ENCODE results near the gene SLC48A1.
"Not testable (repeated sequence)": the region's sequence is repeated elsewhere in the genome, so short reads cannot be mapped to it uniquely, and the experiment has no call there.

The SLC48A1 gene

DNA sequence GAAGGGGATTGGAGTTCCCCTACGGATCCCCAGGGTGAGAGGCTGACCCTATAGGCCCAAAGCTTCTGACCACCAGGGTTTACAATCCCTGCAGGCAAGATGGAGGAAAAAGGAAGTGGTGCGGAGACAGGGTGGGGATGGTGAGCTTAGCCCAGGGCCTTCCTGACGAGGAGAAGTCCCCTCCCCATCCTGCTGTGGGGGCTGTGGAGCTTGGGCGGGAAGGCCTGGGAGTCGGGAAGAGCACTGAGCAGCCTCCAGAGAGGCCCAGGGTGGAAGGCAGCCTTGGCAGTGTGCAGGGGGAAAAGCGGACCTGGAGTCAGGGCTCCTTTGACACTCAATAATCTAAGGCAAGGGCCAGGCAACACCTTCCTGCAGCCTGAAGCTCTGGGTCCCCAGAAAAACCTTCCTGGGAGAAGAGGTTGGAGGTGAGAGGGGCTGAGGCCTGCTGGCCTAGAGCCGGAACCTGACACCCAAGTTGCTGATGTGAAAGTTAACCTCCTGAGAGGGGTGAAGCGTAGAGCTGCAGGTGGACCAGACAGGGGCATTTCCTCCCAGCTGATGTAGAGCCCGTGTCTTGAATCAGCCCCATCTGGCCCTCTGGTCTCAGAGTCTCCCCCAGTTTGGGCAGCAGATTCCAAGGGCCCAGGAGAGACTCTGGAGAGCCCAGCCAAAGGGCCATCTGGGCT is 40.6 kb downstream of the SLC48A1 start:
- peak; percentile 74 for DNase-seq

DNA sequence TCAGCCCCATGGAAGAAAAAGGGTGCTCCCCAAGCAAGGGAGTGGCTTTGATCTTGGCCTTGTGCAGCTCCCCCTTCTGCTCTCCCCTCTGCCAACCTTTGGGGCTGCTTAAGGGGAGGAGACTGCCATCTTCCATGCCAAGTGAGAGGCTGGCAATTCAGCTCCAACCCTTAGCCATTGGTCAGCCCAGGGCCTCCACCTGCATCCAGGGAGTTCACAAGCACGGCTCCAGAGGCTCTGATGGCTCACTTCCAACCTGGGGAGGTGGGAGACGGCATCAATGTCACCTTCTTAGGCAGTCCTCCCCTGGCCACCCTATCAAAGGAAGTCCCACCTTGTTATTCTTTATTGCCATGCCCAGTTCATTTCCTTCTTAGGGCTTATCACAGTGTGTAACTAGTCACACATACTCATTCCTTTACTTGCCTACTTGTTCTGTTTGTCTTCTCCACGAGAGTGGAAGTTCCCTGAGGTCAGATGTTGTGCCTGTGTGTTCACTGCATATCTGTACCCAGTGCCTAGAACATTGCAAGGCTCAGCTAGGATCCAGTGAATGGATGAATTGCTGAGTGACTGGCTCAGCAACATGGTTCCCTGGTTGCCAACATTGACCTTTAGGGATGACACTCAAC is 41.6 kb downstream of the SLC48A1 start:
- DNase-seq: no peak

DNA sequence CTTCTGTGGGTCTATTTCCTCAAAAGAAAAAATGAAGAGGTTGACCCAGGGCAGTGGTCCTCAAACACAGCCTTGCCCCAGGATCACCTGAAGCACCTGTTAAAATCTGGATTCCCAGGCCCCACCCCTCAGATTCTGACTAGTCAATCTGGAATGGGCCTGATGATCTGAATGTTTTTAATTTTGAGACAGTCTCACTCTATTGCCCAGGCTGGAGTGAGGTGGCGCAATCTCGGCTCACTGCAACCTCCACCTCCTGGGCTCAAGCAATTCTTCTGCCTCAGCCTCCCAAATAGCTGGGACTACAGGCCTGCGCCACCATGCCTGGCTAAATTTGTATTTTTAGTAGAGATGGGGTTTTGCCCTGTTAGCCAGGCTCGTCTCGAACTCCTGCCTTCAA is 42.4 kb downstream of the SLC48A1 start:
- not testable (repeated sequence) for DNase-seq

DNA sequence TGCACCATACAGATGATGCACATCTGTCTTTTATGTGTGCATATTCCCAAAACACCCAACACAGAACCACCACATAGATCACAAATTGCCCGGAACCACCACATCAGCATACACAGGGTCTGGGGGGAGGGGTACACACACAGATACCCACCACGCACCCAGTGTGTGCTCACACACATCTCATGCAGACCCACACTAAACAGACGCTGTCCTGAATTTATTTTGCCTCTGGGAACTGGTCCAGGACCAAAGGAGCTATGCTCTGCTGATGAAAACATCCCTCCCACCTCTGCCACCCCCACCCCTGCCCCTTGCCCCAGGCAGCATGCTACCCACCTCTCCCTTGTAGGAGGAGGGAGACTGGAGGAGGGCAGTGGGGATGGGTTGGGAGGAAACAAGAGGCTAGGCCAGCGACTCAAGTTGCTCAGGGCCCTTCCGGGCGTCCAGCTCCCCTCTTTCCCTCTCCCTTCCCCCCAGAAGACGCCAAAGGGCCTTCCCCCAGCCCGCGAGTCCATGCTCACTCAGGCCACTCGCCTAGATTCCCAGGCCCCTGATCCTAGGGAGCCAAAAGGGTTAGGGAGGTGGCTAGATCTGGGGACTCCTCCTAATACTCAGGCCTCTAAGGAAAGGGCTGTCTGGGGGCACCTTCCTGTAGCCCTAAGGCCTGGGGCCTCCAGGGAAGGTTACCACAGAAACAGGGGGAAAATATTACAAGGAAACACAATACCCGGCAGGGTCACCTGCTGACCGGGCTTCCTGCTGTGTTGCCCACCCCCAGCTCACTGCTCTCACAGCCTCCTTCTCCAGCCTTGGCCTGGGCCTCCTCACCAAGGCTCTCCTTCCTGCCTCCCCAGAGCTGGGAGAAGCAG is 43.6 kb downstream of the SLC48A1 start:
- no peak for DNase-seq

DNA sequence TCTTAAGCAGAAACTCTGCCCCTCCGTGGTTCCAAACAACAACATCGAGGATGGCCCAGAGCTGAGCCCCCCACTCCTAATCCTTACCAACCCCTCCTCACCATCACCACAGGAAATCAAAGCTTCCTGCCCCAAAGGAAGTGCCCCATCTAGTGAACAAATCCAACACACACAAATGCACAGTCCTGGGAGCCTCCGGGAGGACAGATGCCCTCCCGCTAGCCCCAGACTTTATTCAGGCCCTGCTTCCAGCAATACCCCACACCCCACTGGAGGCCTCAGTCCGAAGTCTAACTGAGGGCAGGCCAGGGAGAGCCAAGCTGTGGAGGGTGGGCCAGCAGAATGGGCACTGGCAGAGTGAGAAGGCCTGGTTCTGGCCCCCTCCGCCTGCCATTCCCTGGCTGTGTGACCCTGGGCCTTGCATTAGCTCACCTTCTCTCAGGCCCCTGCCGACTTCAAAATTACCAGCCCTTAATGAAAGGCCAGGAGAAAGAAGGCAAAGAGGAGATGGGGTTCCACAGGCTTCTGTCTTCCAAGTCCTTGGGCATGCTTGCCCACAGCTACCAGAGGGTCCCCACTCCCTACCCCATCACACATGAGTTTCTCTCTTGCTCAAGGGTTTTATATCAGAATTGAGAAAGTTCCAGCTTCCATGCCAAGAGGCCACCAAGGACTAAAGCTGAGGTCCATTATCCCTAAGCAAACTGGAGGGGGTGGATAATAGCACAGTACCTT is 44.4 kb downstream of the SLC48A1 start:
- peak; percentile 47 for DNase-seq

DNA sequence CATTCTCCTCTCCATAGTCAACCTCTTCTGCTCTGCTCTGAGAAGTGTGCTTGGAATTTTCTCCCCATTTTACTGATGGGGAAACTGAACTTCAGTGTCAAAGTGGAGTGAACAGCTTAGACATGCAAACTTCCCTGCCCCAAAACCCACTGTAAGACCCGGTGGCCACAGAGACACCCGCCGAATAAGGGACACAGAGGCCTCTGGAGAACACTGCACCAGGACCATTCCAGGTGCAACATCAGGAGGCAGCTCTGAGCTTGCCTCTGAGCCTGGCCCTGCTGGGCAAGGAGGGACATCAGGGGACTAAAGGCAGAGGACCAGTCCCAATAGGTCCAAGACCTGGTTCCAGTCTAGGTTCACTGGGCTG is 45.0 kb downstream of the SLC48A1 start:
- DNase-seq: no peak

DNA sequence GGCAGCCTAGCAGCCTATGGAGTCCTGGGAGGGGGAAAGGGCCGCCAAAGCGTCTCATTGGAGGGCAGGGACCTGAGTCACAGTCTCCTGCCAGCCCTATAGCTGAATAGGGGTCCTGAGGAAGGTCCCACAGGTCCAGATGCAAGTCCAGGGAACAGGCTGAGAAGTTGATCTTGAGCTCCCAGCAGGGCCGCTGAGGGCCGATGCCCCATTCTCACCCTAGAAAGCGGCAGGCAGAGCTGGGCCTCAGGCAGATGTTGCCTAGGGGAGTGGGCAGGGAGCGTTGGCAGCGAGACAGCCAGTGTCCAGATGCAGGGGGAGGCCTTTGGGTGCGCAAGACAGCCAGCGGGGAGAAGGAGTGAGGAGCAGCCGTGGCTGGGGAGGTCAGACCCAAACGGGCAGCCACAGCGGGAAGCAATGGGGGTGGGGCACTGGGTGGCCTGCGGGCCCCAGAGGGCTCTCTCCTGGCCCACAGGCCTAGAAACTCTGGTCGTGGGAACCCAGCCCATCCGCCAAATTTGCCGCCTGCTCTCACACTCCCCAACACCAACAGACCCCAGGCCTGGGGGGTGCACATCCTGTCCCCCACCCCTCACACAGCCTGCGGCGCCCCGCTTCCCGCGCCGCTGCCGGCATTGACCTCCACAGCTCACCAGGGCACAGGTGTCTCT is 45.6 kb downstream of the SLC48A1 start:
- no peak for DNase-seq

DNA sequence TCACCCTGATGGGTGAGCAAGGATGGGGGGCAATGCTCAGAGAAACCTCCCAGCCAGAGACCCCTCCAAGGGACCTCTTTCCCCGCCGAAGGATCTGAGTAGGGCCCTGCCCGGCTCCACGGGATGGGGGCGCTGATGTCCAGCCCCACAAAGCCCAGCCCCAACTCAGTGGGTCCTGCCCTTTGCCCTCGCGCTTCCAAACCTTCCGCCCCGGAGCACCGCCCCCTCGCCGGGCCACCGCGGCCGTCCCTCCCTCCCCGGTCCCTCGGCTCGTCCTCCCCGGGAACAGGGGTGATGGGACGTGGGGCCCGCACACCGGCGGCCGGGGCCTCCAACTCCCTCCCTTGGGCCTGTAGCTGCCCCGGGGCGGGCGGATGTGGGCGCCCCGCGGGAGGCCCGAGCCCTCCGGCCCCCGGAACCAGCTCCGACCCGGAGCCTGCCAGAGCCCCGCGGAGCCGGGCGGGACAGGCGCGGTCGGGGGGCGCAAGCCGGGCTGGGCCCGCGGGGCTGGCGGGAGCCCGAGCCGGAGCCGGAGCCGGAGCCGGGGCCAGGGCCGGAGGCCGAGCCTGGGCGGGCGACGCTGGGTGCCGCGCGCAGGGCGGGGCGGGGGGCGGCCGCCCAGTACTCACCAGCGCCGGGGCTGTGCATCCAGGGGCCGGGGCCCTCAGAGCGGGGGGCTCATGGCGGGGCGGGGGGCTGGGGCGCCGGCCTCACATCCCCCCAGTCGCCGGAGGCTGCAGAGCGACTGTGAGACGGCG is 46.3 kb downstream of the SLC48A1 start:
- no peak for DNase-seq

DNA sequence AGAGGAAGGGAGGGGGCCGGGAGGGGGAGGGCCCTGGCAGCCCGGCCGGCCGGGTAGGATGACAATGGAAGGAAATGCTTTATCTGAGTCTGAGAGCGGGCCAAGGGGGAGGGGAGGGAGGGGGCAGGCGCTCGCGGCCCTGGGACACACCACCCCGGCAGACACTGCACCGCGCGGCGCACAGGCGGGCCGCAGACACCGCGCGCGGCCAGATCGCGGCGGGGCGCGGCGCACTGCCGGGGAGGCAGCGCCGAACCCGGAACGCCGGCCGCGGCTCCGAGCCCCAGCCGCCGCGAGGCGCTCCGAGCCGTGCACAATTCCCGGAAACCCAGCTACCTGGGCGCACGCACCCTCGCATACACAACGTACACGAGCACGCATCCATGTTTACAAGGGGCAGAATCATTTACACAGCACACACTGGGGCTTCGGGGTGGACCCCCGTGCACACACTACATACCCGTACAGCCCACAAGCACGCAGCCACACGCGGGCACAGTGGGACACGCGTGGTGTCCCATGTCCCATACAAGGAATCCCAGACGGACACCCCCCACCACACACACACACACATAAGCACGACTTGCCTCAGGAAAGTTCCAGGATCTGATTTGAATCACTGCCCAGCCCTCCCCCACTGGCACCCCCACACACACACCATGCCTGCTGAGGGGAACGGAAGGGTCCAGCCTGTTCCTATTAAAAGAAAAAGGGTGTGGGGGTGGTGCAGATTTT is 47.0 kb downstream of the SLC48A1 start, which contains the start of gene HDAC7:
Gene HDAC7 (minus strand): TSS at position 8 of the 735 bp plus-strand sequence. CDS start 118 bp downstream, outside the sequence.
- peak; percentile 69 for DNase-seq

DNA sequence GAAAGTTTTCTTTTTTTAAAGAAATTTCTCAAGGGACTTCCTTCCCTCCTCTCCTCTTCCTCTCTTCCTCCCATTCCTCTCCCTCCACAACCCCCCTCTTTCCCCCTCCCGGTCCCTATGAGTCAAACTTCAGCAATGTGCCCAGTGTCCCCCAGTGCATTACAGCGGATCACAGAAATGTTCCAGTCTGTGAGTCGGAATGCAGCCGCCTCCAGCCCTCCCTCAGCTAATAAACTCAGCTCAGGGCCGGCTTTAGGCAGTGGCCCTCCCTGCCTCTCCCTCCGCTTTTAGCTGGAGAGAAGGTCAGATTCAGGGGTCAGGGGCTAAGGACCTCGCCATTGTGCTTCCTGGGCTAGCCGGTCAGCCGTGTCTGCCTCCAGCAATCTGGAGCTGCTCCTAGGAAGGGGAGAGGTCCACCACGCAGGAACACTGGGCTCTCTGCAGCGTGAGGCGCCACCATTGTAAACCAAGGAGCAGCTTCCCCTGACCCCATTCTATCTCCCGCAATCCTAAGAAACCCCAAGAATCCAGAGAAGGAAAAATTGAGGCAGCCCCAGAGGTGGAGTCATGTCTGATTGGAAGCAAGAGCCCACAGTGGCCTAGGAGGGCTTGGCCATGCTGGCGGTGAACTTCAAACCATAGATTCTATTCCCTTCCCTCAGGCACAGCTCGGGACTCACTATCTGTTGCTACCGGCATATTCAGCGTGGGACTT is 47.8 kb downstream of the SLC48A1 start:
- no peak for DNase-seq

DNA sequence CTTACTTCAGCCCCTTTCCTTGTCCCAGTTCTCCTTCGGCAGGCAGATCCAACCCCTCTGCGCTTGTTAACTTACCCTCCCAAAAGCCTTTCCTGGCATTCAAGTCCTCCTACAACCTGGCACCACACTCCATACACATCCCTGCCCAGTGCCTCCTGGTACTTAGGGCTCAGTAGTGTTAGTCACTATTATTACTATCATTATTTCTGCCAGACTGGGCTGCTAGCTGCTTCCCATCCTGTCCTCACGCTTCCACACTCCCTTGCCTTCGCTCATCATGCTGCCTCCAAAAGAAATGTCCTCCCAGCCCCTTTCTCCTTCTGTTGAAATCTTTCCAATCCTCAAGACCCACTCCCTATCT is 48.3 kb downstream of the SLC48A1 start:
- no peak for DNase-seq

DNA sequence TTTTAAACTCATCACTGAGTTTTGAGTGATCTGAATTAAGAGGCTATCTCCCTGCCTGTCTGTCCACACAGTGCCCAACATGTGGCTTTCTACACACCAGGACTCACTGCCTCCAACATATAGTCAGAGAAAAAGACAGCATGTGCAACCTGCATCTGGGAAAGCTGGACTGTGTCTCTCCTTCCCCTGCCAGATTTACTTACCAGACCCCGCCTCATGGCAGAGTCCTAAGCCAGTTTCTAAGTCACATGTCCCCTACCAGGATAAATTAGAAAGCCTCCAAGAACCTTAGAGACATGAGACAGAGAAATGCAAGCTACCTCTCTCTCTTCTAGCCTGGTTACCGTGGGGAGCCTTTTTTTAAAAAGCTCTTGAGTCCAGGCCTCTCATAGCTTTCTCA is 49.4 kb downstream of the SLC48A1 start:
- no peak for DNase-seq

DNA sequence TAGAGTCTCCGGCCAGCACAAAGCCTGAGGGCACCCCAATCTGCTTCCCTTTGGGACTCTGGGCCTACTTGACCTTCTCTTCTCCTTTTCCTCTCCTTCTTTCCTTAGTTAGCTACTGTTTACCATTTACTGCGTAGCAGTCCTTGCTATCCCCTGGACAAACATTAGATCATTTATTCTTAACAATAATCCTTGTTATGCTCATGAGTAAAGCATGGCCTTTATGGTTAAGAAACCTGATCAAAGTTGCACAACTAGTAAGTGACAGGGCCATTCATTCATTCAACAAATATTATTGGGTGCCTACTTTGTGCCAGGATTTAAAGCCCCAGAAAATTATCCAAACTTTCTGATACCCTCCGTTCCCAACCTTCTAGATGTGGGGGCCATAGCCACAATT is 49.8 kb downstream of the SLC48A1 start:
- no peak for DNase-seq

DNA sequence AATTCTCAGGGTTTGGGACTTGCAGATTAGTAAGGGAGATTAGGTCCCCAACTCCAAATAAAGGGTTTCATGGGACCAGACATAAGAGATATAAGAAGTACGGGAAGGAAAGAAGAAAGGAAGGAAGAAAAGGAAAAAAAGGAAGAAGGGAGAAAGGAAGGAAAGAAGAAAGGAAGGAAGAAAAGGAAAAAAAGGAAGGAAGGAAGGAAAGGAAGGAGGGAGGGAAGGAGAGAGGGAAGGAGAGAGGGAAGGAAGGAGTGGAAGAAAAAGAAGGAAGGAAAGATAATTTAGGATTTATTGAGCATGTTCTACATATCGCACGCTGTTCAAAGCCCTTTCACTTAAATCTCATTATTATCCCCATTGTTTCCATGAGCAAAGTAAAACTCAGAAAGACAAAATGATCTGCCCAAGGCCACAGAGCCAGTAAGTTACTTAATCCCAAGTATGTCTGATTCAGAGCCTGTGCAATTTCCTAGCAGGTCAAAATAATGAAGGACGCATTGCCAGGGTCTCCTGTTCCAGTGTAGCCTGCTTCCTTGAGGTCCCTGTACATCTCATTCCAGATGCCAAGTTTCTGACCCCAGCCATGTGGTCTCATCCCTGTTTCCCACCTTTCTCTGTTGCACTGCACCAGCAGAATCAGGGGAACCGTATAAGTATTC is 50.5 kb downstream of the SLC48A1 start:
- no peak for DNase-seq

DNA sequence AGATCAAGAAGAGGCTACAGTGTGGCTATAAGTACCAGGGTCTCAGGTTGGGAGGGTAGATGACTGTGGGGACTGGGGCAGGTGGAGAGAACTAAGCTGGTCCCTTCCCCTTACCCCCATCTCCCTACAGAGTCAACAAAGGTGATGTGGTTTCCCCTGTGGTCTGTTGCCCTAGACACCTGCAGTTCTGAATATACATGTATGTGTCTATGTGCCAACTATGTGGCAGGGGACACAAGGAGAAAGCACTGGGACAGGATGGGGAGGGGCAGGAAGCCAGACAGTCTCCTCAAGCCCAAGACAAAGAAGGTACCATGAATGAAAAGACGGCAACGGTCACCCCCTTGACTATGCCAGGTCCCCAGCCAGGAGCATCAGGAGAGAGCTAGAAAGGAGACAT is 51.2 kb downstream of the SLC48A1 start:
- no peak for DNase-seq

DNA sequence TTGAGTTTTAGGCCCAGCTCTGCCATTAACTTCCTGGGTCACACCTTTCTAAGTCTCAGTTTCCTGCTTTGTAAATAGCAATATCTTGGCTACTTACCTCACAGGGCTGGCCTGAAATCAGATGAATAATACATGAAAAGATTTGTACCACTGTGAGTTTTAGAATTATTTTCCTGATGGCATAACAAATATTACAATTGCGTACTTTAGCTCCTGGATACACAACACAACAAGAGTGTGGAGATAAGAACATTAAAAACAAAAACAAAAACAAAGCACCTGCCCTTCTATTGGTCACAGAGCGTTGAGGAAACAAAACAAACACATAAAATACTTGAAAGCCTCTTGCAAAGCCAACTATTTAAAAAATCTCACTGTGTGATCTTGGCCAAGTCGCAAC is 51.6 kb downstream of the SLC48A1 start:
- no peak for DNase-seq

DNA sequence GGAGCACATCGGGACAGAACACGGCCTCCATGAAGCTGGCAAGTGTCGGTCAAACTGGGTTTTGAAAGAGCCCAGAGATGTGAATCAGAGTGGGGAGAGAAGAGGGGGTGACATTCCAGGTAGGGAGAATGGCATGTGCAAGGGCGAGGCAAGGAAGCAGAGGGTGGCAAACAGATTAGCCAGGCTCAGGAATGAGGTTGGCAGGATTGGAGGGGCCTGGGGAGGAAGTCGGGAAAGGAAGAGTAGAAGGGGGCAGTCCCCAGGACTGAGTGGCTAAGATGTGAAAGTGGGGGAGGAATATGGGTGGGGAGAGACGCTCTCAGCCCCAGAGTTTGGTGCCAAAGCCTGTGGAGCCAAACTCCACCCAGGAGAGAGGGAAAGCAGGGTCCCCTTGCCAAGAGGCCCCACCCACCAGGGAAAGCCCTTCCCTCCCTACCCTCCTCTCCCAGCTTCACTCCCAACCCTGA is 52.2 kb downstream of the SLC48A1 start:
- no peak for DNase-seq

DNA sequence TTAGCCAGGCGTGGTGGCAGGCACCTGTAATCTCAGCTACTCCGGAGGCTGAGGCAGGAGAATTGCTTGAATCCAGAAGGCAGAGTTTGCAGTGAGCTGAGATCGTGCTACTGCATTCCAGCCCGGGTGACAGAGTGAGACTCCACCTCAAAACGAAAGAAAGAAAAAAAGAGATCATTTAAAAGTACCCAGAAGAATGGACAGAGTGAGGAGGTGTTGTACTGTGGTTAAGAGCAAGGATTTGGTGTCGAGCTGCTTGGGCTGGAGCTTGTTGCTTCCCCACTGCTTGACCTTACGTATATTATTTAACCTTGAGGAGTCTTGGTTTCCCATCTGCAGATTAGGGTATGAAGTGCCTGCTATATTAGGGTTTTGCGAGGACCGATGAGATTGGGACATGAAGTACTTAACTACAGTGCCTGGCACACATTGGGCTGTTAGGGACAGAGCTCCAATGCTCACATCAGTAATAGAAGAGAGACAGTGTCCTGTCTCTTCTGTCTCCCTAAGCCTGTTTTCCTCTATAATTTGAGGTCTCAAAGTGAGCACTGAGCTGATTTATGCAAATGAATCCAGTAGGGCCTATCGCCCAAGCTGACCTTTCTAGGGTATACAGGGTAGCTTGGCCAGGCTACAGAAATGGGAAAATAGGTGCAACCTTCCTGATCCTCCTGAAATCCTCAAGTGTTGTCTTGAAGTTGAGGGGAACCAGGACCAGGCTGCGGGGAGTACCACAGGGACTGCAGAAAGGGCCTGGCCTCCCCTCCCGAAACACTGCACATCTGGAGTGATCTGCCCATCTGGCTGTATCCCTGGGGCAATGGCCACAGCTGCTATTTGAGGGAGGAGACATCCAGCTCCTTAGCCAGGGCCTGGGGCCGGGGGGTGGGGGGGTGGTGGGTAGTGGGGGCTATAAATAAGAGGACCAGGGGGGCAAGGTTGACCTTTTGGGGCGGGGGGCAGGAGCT is 55.3 kb downstream of the SLC48A1 start:
- no peak for DNase-seq
